OCI-LY1 (cell line): ENCODE data around the gene EXOC5.

ENCODE experiments used
- H2AFZ ChIP-seq: fragments of 200-600 bp; sonication (generic), shearing (Covaris generic); 2 replicates; pipeline ENCODE4 v1.6.0; 2014; ENCODE audit warnings: antibody characterized with exemption, mild to moderate bottlenecking, low read length
- H3F3A ChIP-seq: fragments of 200-600 bp; sonication (generic), shearing (Covaris generic); 2 replicates; pipeline ENCODE4 v1.6.0; 2014; ENCODE audit warnings: mild to moderate bottlenecking, antibody characterized with exemption, low read length, moderate library complexity; ENCODE audit not compliant: insufficient read depth
- H3K27ac ChIP-seq: fragments of 200-600 bp; sonication (generic); 2 replicates; pipeline ENCODE4 v1.5.1; 2014; ENCODE audit warnings: low read length, mixed run types, mild to moderate bottlenecking, low read depth; ENCODE audit not compliant: poor library complexity, severe bottlenecking
- H3K27me3 ChIP-seq: fragments of 200-600 bp; sonication (generic); 2 replicates; pipeline ENCODE4 v1.6.0; 2014; ENCODE audit warnings: antibody characterized with exemption, mild to moderate bottlenecking, low read length, moderate library complexity; ENCODE audit not compliant: insufficient read depth
- H3K36me3 ChIP-seq: fragments of 200-600 bp; sonication (generic); 2 replicates; pipeline ENCODE4 v1.6.1; 2014; ENCODE audit warnings: mild to moderate bottlenecking, antibody characterized with exemption, low read length, moderate library complexity, mixed read lengths; ENCODE audit not compliant: insufficient read depth
- H3K4me1 ChIP-seq: fragments of 200-600 bp; sonication (generic); 2 replicates; pipeline ENCODE4 v1.5.1; 2014; ENCODE audit warnings: mild to moderate bottlenecking, low read length, moderate library complexity; ENCODE audit not compliant: insufficient read depth, severe bottlenecking
- H3K4me2 ChIP-seq: fragments of 200-600 bp; sonication (generic), shearing (Covaris generic); 2 replicates; pipeline ENCODE4 v1.6.1; 2014; ENCODE audit warnings: low read length
- H3K4me3 ChIP-seq: fragments of 200-600 bp; sonication (generic); 2 replicates; pipeline ENCODE4 v1.5.1; 2014; ENCODE audit warnings: low read length, low read depth, mild to moderate bottlenecking, mixed read lengths; ENCODE audit not compliant: poor library complexity, severe bottlenecking
- H3K79me2 ChIP-seq: fragments of 200-600 bp; shearing (Covaris generic); 2 replicates; pipeline ENCODE4 v1.6.1; 2016; ENCODE audit warnings: mixed run types, low read length, mixed read lengths; ENCODE audit not compliant: insufficient read depth
- H3K9ac ChIP-seq: fragments of 200-600 bp; sonication (generic), shearing (Covaris generic); 2 replicates; pipeline ENCODE4 v1.6.1; 2014; ENCODE audit warnings: mild to moderate bottlenecking, low read length, mixed read lengths
- H3K9me2 ChIP-seq: fragments of 200-600 bp; sonication (generic), shearing (Covaris generic); 2 replicates; pipeline ENCODE4 v1.6.1; 2014; ENCODE audit warnings: low read depth, mild to moderate bottlenecking, low read length, mixed read lengths
- H3K9me3 ChIP-seq: fragments of 200-600 bp; shearing (Covaris generic); 2 replicates; pipeline ENCODE4 v1.6.1; 2014; ENCODE audit warnings: low read length, mixed read lengths
- H4K20me1 ChIP-seq: fragments of 200-600 bp; sonication (generic), shearing (Covaris generic); 2 replicates; pipeline ENCODE4 v1.6.0; 2016; ENCODE audit warnings: mild to moderate bottlenecking, low read length; ENCODE audit not compliant: insufficient read depth
- CTCF ChIP-seq: fragments of 200-600 bp; sonication (generic), shearing (Covaris generic); IDR thresholded peaks from 2 replicates; pipeline ENCODE4 v1.5.1; 2017; ENCODE audit warnings: mild to moderate bottlenecking, antibody characterized with exemption, low read length, moderate library complexity, mixed read lengths
- EZH2 ChIP-seq: fragments of 200-600 bp; sonication (generic), shearing (Covaris generic); IDR thresholded peaks from 2 replicates; pipeline ENCODE4 v1.8.0; 2017; ENCODE audit warnings: borderline replicate concordance, mixed run types, mild to moderate bottlenecking, antibody characterized with exemption, low read length, moderate library complexity, mixed read lengths

Gene EXOC5

GRCh38 chr14:57295239-57295638 lies 26.5 kb upstream of the EXOC5 start:
- Histone ChIP-seq H3K4me3 (no peak overlapping the region), H4K20me1 (no peaks in the 10 kb centered on the region), H3K79me2 (no peaks in the 10 kb centered on the region), H3K9ac (no peak overlapping the region), H3K4me1 (peaks cover 5% of the 10 kb centered on the region), H3K27ac (no peak overlapping the region), H3K36me3 (peaks cover 8% of the 10 kb centered on the region; the same call in 1 of the 2 replicates), H3K9me3 (no peaks in the 10 kb centered on the region), H2AFZ (no peak overlapping the region), H3K4me2 (no peak overlapping the region), H3F3A (no peaks in the 10 kb centered on the region), H3K27me3 (no peaks in the 10 kb centered on the region), H3K9me2 (no peaks in the 10 kb centered on the region)
- TF ChIP-seq CTCF = no peak
- TF ChIP-seq EZH2 = no peak

GRCh38 chr14:57293866-57294837 lies 25.4 kb upstream of the EXOC5 start:
- no peak overlapping the region for H3K9ac ChIP-seq
- no peaks in the 10 kb centered on the region for H3F3A ChIP-seq
- no peaks in the 10 kb centered on the region for H3K79me2 ChIP-seq
- no peak overlapping the region for H3K4me2 ChIP-seq
- no peak overlapping the region for H2AFZ ChIP-seq
- TF ChIP-seq EZH2 (no peak), CTCF (peak; percentile 33)
- H3K9me3 ChIP-seq = no peaks in the 10 kb centered on the region
- H3K4me3 ChIP-seq = no peak overlapping the region
- H3K27ac ChIP-seq = no peak overlapping the region
- no peaks in the 10 kb centered on the region for H3K9me2 ChIP-seq
- no peaks in the 10 kb centered on the region for H4K20me1 ChIP-seq
- H3K27me3 ChIP-seq = no peaks in the 10 kb centered on the region
- H3K36me3 ChIP-seq = peaks cover 18% of the 10 kb centered on the region; the same call in 1 of the 2 replicates
- peaks cover 5% of the 10 kb centered on the region for H3K4me1 ChIP-seq

GRCh38 chr14:57291692-57292647 lies 23.3 kb upstream of the EXOC5 start:
- Histone ChIP-seq H4K20me1 (no peaks in the 10 kb centered on the region), H3K79me2 (no peaks in the 10 kb centered on the region), H3K4me3 (no peak overlapping the region), H3K27ac (no peak overlapping the region), H3K36me3 (peaks cover 32% of the 10 kb centered on the region), H2AFZ (no peak overlapping the region), H3K4me1 (peaks cover 5% of the 10 kb centered on the region), H3K4me2 (no peak overlapping the region), H3K27me3 (no peaks in the 10 kb centered on the region), H3F3A (no peaks in the 10 kb centered on the region), H3K9ac (no peak overlapping the region), H3K9me2 (no peaks in the 10 kb centered on the region), H3K9me3 (no peaks in the 10 kb centered on the region)
- no peak for TF ChIP-seq CTCF
- no peak for TF ChIP-seq EZH2
